Measurements from ENCODE around the gene MAN1A1. TPM values are rescaled to one million over a fixed set of nuclear protein-coding genes. Genes with fewer than 3 reads are reported as not detected.

Gene MAN1A1
- polyA plus RNA-seq, 1 donor from 2014 or later: 4.6 TPM

DNA sequence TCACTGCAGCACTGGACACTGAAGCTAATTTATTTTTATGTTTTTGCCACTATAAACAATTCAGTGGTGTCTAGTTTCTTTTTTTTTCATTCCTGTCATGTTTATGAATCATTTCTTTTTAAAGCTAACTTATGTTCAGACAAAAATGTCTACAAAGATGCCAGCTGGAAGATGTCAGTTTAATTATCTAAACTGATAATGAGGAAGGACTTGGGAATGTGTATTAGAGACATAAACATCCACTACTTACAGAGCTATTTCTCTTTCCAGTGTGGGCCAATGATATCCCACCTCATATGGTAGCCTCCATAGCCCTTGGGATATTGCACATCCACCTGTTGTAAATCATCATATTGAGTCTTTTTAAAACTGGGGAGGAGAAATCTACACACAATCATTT, 139.0 kb downstream of the MAN1A1 start:
- no peaks in the 10 kb centered on the region for H3K79me2 ChIP-seq (replicated peaks; ENCODE audit: insufficient read depth, low read length)
- H3F3A ChIP-seq (ENCODE audit: insufficient read depth, low read length, poor library complexity, severe bottlenecking): no peaks in the 10 kb centered on the region
- H3K9ac ChIP-seq (ENCODE audit: low read length): no peak overlapping the region
- H3K27ac ChIP-seq (ENCODE audit: low read length): no peak overlapping the region
- H3K4me2 ChIP-seq (ENCODE audit: low read length): no peak overlapping the region
- no peak overlapping the region for H3K4me3 ChIP-seq (ENCODE audit: low read length)
- TF ChIP-seq RAD21 (conservative IDR thresholded peaks at IDR 0.05): no peak
- TF ChIP-seq, protein P1, sequence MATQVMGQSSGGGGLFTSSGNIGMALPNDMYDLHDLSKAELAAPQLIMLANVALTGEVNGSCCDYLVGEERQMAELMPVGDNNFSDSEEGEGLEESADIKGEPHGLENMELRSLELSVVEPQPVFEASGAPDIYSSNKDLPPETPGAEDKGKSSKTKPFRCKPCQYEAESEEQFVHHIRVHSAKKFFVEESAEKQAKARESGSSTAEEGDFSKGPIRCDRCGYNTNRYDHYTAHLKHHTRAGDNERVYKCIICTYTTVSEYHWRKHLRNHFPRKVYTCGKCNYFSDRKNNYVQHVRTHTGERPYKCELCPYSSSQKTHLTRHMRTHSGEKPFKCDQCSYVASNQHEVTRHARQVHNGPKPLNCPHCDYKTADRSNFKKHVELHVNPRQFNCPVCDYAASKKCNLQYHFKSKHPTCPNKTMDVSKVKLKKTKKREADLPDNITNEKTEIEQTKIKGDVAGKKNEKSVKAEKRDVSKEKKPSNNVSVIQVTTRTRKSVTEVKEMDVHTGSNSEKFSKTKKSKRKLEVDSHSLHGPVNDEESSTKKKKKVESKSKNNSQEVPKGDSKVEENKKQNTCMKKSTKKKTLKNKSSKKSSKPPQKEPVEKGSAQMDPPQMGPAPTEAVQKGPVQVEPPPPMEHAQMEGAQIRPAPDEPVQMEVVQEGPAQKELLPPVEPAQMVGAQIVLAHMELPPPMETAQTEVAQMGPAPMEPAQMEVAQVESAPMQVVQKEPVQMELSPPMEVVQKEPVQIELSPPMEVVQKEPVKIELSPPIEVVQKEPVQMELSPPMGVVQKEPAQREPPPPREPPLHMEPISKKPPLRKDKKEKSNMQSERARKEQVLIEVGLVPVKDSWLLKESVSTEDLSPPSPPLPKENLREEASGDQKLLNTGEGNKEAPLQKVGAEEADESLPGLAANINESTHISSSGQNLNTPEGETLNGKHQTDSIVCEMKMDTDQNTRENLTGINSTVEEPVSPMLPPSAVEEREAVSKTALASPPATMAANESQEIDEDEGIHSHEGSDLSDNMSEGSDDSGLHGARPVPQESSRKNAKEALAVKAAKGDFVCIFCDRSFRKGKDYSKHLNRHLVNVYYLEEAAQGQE (IDR thresholded peaks at IDR 0.05; ENCODE audit: borderline replicate concordance): no peak
- H2AFZ ChIP-seq (ENCODE audit: low read depth, low read length): no peak overlapping the region
- no peaks in the 10 kb centered on the region for H4K20me1 ChIP-seq (ENCODE audit: insufficient read depth)
- H3K27me3 ChIP-seq (ENCODE audit: insufficient read depth, low read depth, low read length): no peaks in the 10 kb centered on the region
- no peaks in the 10 kb centered on the region for H3K9me3 ChIP-seq (ENCODE audit: low read length)
- H3K36me3 ChIP-seq (ENCODE audit: insufficient read depth, low read length): no peaks in the 10 kb centered on the region
- no peaks in the 10 kb centered on the region for H3K9me2 ChIP-seq (ENCODE audit: insufficient read depth, low read length)

DNA sequence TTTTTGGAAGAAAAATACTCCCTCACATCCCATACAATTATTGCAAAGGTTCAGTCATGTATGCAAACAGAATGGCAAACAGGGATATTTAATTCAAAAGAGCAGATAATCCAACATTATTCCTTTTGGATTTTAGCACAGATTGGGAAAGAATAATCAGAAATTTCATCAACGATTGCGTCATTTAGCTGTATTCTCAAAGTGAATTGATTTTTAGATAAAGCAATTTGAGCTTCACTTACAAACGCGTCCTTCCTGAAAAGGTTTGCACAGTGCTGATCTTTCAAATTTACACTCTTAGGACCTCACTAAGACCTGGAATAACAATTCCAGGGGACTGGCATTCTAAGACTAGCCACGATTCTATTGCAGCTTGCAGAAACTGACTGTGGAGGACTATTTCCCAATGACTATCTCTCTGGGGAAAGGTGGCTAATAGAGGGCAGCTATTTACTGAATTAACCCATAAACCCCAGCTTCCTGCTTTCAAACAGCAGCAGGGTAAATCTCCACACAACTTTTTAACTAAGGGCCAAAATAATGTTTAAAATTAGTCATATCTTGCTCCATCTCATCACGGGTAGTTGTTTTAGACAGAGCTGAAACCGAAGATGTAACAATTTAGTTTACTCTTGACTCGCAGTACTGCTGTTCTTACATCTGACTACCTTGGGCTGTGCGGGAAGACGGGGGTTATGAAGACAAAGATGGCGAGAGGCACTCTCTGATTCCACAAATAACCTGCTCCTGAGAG, 139.9 kb downstream of the MAN1A1 start:
- no peak overlapping the region for H3K4me3 ChIP-seq (ENCODE audit: low read length)
- no peaks in the 10 kb centered on the region for H4K20me1 ChIP-seq (ENCODE audit: insufficient read depth)
- no peaks in the 10 kb centered on the region for H3K9me3 ChIP-seq (ENCODE audit: low read length)
- H3F3A ChIP-seq (ENCODE audit: insufficient read depth, low read length, poor library complexity, severe bottlenecking): no peaks in the 10 kb centered on the region
- H3K27me3 ChIP-seq (ENCODE audit: insufficient read depth, low read depth, low read length): no peaks in the 10 kb centered on the region
- H2AFZ ChIP-seq (ENCODE audit: low read depth, low read length): no peak overlapping the region
- TF ChIP-seq POLR2AphosphoS5 (IDR thresholded peaks at IDR 0.05) (no peak), EZH2 (IDR thresholded peaks at IDR 0.05; ENCODE audit: borderline replicate concordance, insufficient read depth, low read length, poor library complexity, severe bottlenecking) (no peak), TAF1 (IDR thresholded peaks at IDR 0.05; ENCODE audit: low read depth) (no peak), SMC3 (conservative IDR thresholded peaks at IDR 0.05; ENCODE audit: poor library complexity) (no peak), EP300 (conservative IDR thresholded peaks at IDR 0.05; ENCODE audit: poor library complexity, severe bottlenecking) (no peak), MXI1 (conservative IDR thresholded peaks at IDR 0.05; ENCODE audit: poor library complexity, severe bottlenecking) (no peak), RAD21 (conservative IDR thresholded peaks at IDR 0.05) (no peak)
- TF ChIP-seq, protein P1 (IDR thresholded peaks at IDR 0.05; ENCODE audit: borderline replicate concordance): no peak
- TF ChIP-seq, protein P2, sequence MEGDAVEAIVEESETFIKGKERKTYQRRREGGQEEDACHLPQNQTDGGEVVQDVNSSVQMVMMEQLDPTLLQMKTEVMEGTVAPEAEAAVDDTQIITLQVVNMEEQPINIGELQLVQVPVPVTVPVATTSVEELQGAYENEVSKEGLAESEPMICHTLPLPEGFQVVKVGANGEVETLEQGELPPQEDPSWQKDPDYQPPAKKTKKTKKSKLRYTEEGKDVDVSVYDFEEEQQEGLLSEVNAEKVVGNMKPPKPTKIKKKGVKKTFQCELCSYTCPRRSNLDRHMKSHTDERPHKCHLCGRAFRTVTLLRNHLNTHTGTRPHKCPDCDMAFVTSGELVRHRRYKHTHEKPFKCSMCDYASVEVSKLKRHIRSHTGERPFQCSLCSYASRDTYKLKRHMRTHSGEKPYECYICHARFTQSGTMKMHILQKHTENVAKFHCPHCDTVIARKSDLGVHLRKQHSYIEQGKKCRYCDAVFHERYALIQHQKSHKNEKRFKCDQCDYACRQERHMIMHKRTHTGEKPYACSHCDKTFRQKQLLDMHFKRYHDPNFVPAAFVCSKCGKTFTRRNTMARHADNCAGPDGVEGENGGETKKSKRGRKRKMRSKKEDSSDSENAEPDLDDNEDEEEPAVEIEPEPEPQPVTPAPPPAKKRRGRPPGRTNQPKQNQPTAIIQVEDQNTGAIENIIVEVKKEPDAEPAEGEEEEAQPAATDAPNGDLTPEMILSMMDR (IDR thresholded peaks at IDR 0.05; ENCODE audit: poor library complexity, severe bottlenecking): no peak
- H3K27ac ChIP-seq (ENCODE audit: low read length): no peak overlapping the region
- no peak overlapping the region for H3K9ac ChIP-seq (ENCODE audit: low read length)
- no peak overlapping the region for H3K4me2 ChIP-seq (ENCODE audit: low read length)
- no peaks in the 10 kb centered on the region for H3K36me3 ChIP-seq (ENCODE audit: insufficient read depth, low read length)
- no peaks in the 10 kb centered on the region for H3K9me2 ChIP-seq (ENCODE audit: insufficient read depth, low read length)
- H3K79me2 ChIP-seq (replicated peaks; ENCODE audit: insufficient read depth, low read length): no peaks in the 10 kb centered on the region

Measured in neural cell (in vitro differentiated cells).